K562 (cell line): ENCODE measurements around the gene TBL1X. TPM values are rescaled to one million over a fixed set of nuclear protein-coding genes. Genes with fewer than 3 reads are reported as not detected.

Experiments used
- ATAC-seq: fragments of 200-7000 bp; cut with Tn5 transposase; 3 replicates; pipeline ENCODE4 v1.9.1; 2020; ENCODE audit warnings: moderate library complexity
- BruUV-seq: library from RNA; stranded (reverse); fragments of 400-500 nt; replicated peaks from 2 replicates; lab custom pipeline; 2021; lab: Mats Ljungman, UMichigan
- CTCF ChIA-PET: fragments of 300-600 bp; formaldehyde crosslinking; extraction: SDS; loops from one replicate; lab custom pipeline; 2021; ENCODE audit warnings: low intra/inter-chr PET ratio; lab: Yijun Ruan, JAX
- POLR2A ChIA-PET: fragments of 300-600, 350-650 bp; sonication (Branson Sonifier 250); formaldehyde crosslinking; extraction: SDS; loops from one replicate; lab custom pipeline; 2021; ENCODE audit warnings: antibody characterized with exemption, inconsistent platforms; lab: Yijun Ruan, JAX
- DNase-seq, 4 experiments: peaks; one replicate each; pipeline versions ENCODE4 v3.0.0 to v3.0.0-alpha.2; 2011 to 2018; ENCODE audit warnings: low spot score in 3 of 4, mixed read lengths in 3 of 4; ENCODE audit errors: extremely low read depth in 1 of 4
- FAIRE-seq: peaks from 2 replicates; lab custom pipeline; 2011; peaks lifted over from hg19 to GRCh38; lab: Jason Lieb, UNC
- H2AFZ ChIP-seq: 2 replicates; pipeline ENCODE4 v1.6.0; 2011; ENCODE audit warnings: low read depth, low read length, control low read depth, inconsistent platforms
- H3K27ac ChIP-seq: fragments of 200-600 bp; 3 replicates; pipeline ENCODE4 v1.8.0; 2011; ENCODE audit warnings: low read depth, mild to moderate bottlenecking, control low read depth, inconsistent platforms, low read length, moderate library complexity, mixed read lengths; ENCODE audit errors: extremely low read depth
- H3K27me3 ChIP-seq, 2 experiments: fragments of 300-600 bp in 1 of 2; 2 replicates in 1 of 2; 3 replicates in 1 of 2; pipeline versions ENCODE4 v1.6.0 to v1.8.0; 2011; ENCODE audit warnings: inconsistent platforms in 2 of 2, low read length in 2 of 2, mild to moderate bottlenecking in 1 of 2, mixed read lengths in 1 of 2, moderate library complexity in 1 of 2; ENCODE audit not compliant: control insufficient read depth in 2 of 2, insufficient read depth in 2 of 2
- H3K36me3 ChIP-seq: fragments of 300-600 bp; 3 replicates; pipeline ENCODE4 v1.8.0; 2011; ENCODE audit warnings: mild to moderate bottlenecking, low read length, inconsistent platforms; ENCODE audit not compliant: control insufficient read depth, insufficient read depth
- H3K4me1 ChIP-seq, 2 experiments: fragments of 200-600 bp in 1 of 2; replicated peaks in 1 of 2; 2 replicates in 1 of 2; 3 replicates in 1 of 2; pipeline versions ENCODE4 v1.5.1 to v1.8.0; 2011; ENCODE audit warnings: inconsistent platforms in 2 of 2, low read length in 2 of 2, mild to moderate bottlenecking in 1 of 2, mixed read lengths in 1 of 2, moderate library complexity in 1 of 2; ENCODE audit not compliant: control insufficient read depth in 2 of 2, insufficient read depth in 2 of 2
- H3K4me2 ChIP-seq: 2 replicates; pipeline ENCODE4 v1.6.1; 2011; ENCODE audit warnings: low read length, control low read depth, inconsistent platforms, mixed read lengths; ENCODE audit not compliant: insufficient read depth
- H3K4me3 ChIP-seq: fragments of 200-600 bp; sonication (generic), shearing (Covaris generic); 2 replicates; pipeline ENCODE4 v1.5.1; 2016; ENCODE audit warnings: control low read depth, inconsistent platforms
- H3K79me2 ChIP-seq: fragments of 200-600 bp; 3 replicates; pipeline ENCODE4 v1.8.0; 2011; ENCODE audit warnings: low read length, inconsistent platforms; ENCODE audit not compliant: control insufficient read depth, insufficient read depth
- H3K9ac ChIP-seq, 2 experiments: 2 replicates each; pipeline versions ENCODE4 v1.6.0 to v1.6.1; 2011; ENCODE audit warnings: low read depth in 2 of 2, low read length in 2 of 2, control low read depth in 1 of 2, inconsistent platforms in 1 of 2, mild to moderate bottlenecking in 1 of 2, mixed read lengths in 1 of 2; ENCODE audit not compliant: insufficient read depth in 1 of 2
- H3K9me1 ChIP-seq: one replicate; pipeline ENCODE4 v1.6.0; 2011; ENCODE audit warnings: inconsistent platforms, mild to moderate bottlenecking, low read length, moderate library complexity; ENCODE audit not compliant: control insufficient read depth, insufficient read depth
- H3K9me3 ChIP-seq: replicated peaks from 2 replicates; pipeline ENCODE4 v1.5.1; 2011; ENCODE audit warnings: low read depth, low read length, inconsistent platforms; ENCODE audit not compliant: control insufficient read depth, insufficient read depth
- H4K20me1 ChIP-seq: replicated peaks from 2 replicates; pipeline ENCODE4 v1.6.1; 2011; ENCODE audit warnings: low read length, inconsistent platforms, mixed read lengths; ENCODE audit not compliant: control insufficient read depth, insufficient read depth
- DPF2 ChIP-seq: fragments of 450-650 bp; IDR thresholded peaks from 2 replicates; pipeline ENCODE4 v1.6.1; 2016
- E2F5 ChIP-seq: sonication (generic); formaldehyde crosslinking; IDR thresholded peaks from 2 replicates; pipeline ENCODE4 v1.8.0; 2022; ENCODE audit warnings: mild to moderate bottlenecking, missing genetic modification reagents
- ELF2 ChIP-seq: fragments of 250-450 bp; sonication (Bioruptor Pico); IDR thresholded peaks from 2 replicates; pipeline ENCODE4 v1.5.0; 2021; ENCODE audit warnings: mild to moderate bottlenecking
- EZH2 ChIP-seq: IDR thresholded peaks from 2 replicates; pipeline ENCODE4 v1.6.1; 2012; ENCODE audit warnings: low read depth, mild to moderate bottlenecking, inconsistent platforms, low read length, borderline replicate concordance
- HNRNPLL ChIP-seq: fragments of 200-400 bp; formaldehyde crosslinking; IDR thresholded peaks from 2 replicates; pipeline ENCODE4 v1.6.1; 2017; ENCODE audit warnings: low read length, low read depth, mild to moderate bottlenecking; ENCODE audit not compliant: poor library complexity, severe bottlenecking
- JUN ChIP-seq, 2 experiments: sonication (generic) in 1 of 2; formaldehyde crosslinking in 1 of 2; IDR thresholded peaks; 2 replicates each; pipeline versions ENCODE4 v1.6.1 to v1.8.0; 2012 to 2022; ENCODE audit warnings: borderline replicate concordance in 2 of 2, mild to moderate bottlenecking in 2 of 2, improper control_type of control experiment in 1 of 2, low read depth in 1 of 2, low read length in 1 of 2, missing genetic modification reagents in 1 of 2
- KLF10 ChIP-seq: fragments of 250-450 bp; sonication (Bioruptor Pico); IDR thresholded peaks from 2 replicates; pipeline ENCODE4 v1.6.1; 2021; ENCODE audit warnings: matching md5 sums
- MAZ ChIP-seq, 2 experiments: fragments of 450-650 bp in 1 of 2; sonication (generic) in 1 of 2; formaldehyde crosslinking; IDR thresholded peaks in 1 of 2; conservative IDR thresholded peaks in 1 of 2; 2 replicates each; pipeline versions ENCODE4 v1.4.0 to v1.5.0; 2020; ENCODE audit warnings: mild to moderate bottlenecking in 1 of 2, missing genetic modification reagents in 1 of 2
- MCM7 ChIP-seq, 2 experiments: fragments of 450-650 bp; IDR thresholded peaks; 2 replicates each; pipeline ENCODE4 v1.6.1; 2016 to 2018
- NR1H2 ChIP-seq: sonication (generic); formaldehyde crosslinking; IDR thresholded peaks from 2 replicates; pipeline ENCODE4 v1.4.0; 2020; ENCODE audit warnings: mild to moderate bottlenecking, missing genetic modification reagents
- NR4A1 ChIP-seq, 2 experiments: fragments of 250-450 bp in 1 of 2; fragments of 450-650 bp in 1 of 2; sonication (Bioruptor Pico) in 1 of 2; IDR thresholded peaks; 2 replicates each; pipeline versions ENCODE4 v1.4.0 to v1.6.1; 2016 to 2020; ENCODE audit warnings: mild to moderate bottlenecking in 2 of 2, missing compliant biosample characterization in 1 of 2, missing genetic modification characterization in 1 of 2, moderate library complexity in 1 of 2
- RAD51 ChIP-seq: fragments of 450-650 bp; IDR thresholded peaks from 2 replicates; pipeline ENCODE4 v1.7.1; 2016; ENCODE audit warnings: low read depth, mild to moderate bottlenecking, borderline replicate concordance
- SMC3 ChIP-seq: conservative IDR thresholded peaks from 2 replicates; pipeline ENCODE4 v1.6.1; 2011; ENCODE audit warnings: low read depth, low read length, improper control_type of control experiment; ENCODE audit not compliant: insufficient read depth
- TEAD1 ChIP-seq, 2 experiments: fragments of 450-650 bp in 1 of 2; sonication (generic) in 1 of 2; formaldehyde crosslinking; IDR thresholded peaks; 2 replicates each; pipeline versions ENCODE4 v1.4.0 to v1.8.0; 2020 to 2022; ENCODE audit warnings: mild to moderate bottlenecking in 2 of 2, missing genetic modification reagents in 1 of 2
- ZNF134 ChIP-seq: fragments of 250-450 bp; sonication (Bioruptor Pico); conservative IDR thresholded peaks from 2 replicates; pipeline ENCODE4 v1.4.0; 2020
- ZNF24 ChIP-seq: fragments of 450-650 bp; IDR thresholded peaks from 2 replicates; pipeline ENCODE4 v1.6.1; 2016
- ZNF707 ChIP-seq: fragments of 250-450 bp; sonication (Bioruptor Pico); conservative IDR thresholded peaks from 2 replicates; pipeline ENCODE4 v1.8.0; 2022; ENCODE audit warnings: inconsistent platforms, mild to moderate bottlenecking, moderate library complexity
- WGBS: fragments of 100-300 bp; shearing (Covaris generic); methylation state at CpG from one replicate; pipeline ENCODE4 v1.1.6; 2016; ENCODE audit warnings: low coverage, mixed read lengths; ENCODE audit not compliant: insufficient coverage; ENCODE audit errors: missing lambda C conversion rate; 5-methylcytosine and 5-hydroxymethylcytosine counted together
- in situ Hi-C: fragments of 300-500 bp; cut with MboI; formaldehyde crosslinking; loops from 4 replicates; pipeline ENCODE4 v1.15.0; 2018; ENCODE audit warnings: inconsistent platforms, mixed read lengths
- intact Hi-C: fragments of 100-400 bp; cut with micrococcal nuclease; formaldehyde crosslinking; loops from 2 replicates; pipeline ENCODE4 v1.14.2; 2022
- polyA plus RNA-seq, 8 experiments: library from polyadenylated mRNA; depleted of rRNA in 4 of 8; stranded (reverse) in 5 of 8; unstranded in 3 of 8; fragments of >200 nt; fragmentation: Nextera tagmentation in 2 of 8; fragmentation: Illumina TruSeq in 1 of 8; extraction: Ambion mirVana in 2 of 8; extraction: Trizol in 1 of 8; gene quantifications; 2 replicates each; pipeline versions ENCODE4 v1.2.1 to v1.2.3, GENCODE V29; 2011 to 2014; ENCODE audit warnings: inconsistent platforms in 1 of 8, missing spikeins in 1 of 8
- total RNA-seq, 7 experiments: library from RNA; depleted of rRNA in 6 of 7; stranded (reverse); fragments of >200 nt in 6 of 7; fragmentation: Illumina TruSeq in 2 of 7; extraction: Trizol in 2 of 7; gene quantifications; 2 replicates each; pipeline versions ENCODE4 v1.2.1 to v1.2.3, GENCODE V29; 2011 to 2021; ENCODE audit warnings: low replicate concordance in 1 of 7

TBL1X gene
- total and polyA plus RNA-seq, 9 of the 15 experiments (the other 6 are each of a cell fraction or from before 2014, with no cell fraction given) = 6.0 to 49.6 (median 19.7) TPM

DNA sequence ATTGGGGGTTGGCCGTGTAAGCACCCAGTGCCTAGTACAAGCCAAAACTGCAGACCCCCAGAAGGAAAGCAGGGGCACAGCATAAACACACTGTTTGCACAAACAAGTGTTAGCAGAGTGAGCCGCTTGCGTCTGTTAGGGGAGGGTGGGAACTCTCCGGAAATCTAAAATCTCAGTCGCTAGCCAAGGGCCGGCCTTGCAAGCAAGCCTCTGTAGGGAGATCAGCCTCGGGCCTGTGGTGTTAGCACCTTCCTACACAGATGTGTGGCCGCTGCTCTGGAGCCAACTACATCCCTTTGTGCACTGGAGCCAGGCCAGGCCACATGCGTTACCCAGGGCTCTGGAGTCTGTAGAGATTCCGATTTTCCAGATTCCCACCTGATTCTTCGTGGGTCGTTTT lies 233.7 kb downstream of the TBL1X start:
- H3K36me3 ChIP-seq = peaks cover 46% of the 10 kb centered on the region; the same call in 2 of the 3 replicates
- no peaks in the 10 kb centered on the region for H3K79me2 ChIP-seq
- intact Hi-C loops (no loop called here), in situ Hi-C loops (no loop called here)
- POLR2A ChIA-PET = interaction anchor here (0.6 kb wide), 1 partner anchor 727 kb away, joined by 3 read pairs; no protein-coding TSS in a partner anchor
- H3K27me3 ChIP-seq = no peaks in the 10 kb centered on the region
- H3K9me3 ChIP-seq = no peaks in the 10 kb centered on the region
- H3K27ac ChIP-seq = no peak overlapping the region
- H2AFZ ChIP-seq = no peak overlapping the region
- H4K20me1 ChIP-seq = no peaks in the 10 kb centered on the region
- no peaks in the 10 kb centered on the region for H3K9me1 ChIP-seq
- CTCF ChIA-PET = no interaction called here
- 94% methylated on average over 11 of the region's 12 CpGs for WGBS
- TF ChIP-seq MCM7 (IDR thresholded peaks at IDR 0.05) = no peak
- TF ChIP-seq ZNF134 (CRISPR knock-in tag) = no peak
- no peak for TF ChIP-seq EZH2
- TF ChIP-seq ELF2 (CRISPR knock-in tag) = no peak
- no peak for TF ChIP-seq SMC3
- H3K4me2 ChIP-seq = no peak overlapping the region
- DNase-seq (no peak), FAIRE-seq (no peak), ATAC-seq (no peak)
- H3K4me3 ChIP-seq = no peak overlapping the region
- BruUV-seq = no TSS peak
- H3K4me1 ChIP-seq = no peaks in the 10 kb centered on the region
- no peak overlapping the region for H3K9ac ChIP-seq

DNA sequence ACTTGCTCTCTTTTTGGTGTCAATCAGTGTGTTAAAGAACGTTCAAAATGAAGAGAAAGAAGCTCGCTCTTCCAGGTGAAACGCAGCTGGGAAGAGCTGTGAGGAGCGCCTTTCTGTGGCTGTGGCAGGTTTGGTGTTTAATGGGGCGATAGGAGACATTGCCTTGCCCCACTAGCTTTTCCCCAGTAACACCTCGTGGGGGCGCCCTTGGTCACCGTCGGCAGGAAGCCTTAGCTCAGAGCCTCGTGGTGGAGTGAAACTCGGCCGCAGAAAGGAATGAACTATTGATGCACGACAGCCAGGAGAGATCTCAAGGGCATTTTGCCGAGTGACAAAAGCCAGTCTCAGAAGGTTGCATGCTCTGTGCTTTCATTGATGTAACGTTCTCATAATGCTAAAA lies 235.7 kb downstream of the TBL1X start:
- H3K4me1 ChIP-seq = no peaks in the 10 kb centered on the region
- ATAC-seq (no peak), DNase-seq (no peak), FAIRE-seq (no peak)
- H3K27ac ChIP-seq = no peak overlapping the region
- H3K36me3 ChIP-seq = peaks cover 35% of the 10 kb centered on the region; the same call in 2 of the 3 replicates
- BruUV-seq = no TSS peak
- H3K4me2 ChIP-seq = no peak overlapping the region
- CTCF ChIA-PET = no interaction called here
- H3K9me3 ChIP-seq = no peaks in the 10 kb centered on the region
- POLR2A ChIA-PET = no interaction called here
- H3K4me3 ChIP-seq = no peak overlapping the region
- no peaks in the 10 kb centered on the region for H4K20me1 ChIP-seq
- no peaks in the 10 kb centered on the region for H3K9me1 ChIP-seq
- in situ Hi-C loops (no loop called here), intact Hi-C loops (no loop called here)
- no peak overlapping the region for H3K9ac ChIP-seq
- no peak overlapping the region for H2AFZ ChIP-seq
- no peaks in the 10 kb centered on the region for H3K27me3 ChIP-seq
- no peaks in the 10 kb centered on the region for H3K79me2 ChIP-seq
- 78% methylated on average over 8 of the region's 15 CpGs for WGBS
- TF ChIP-seq HNRNPLL = no peak
- no peak for TF ChIP-seq ZNF707
- no peak for TF ChIP-seq TEAD1 (CRISPR knock-in tag; IDR thresholded peaks at IDR 0.05)
- TF ChIP-seq RAD51 = no peak
- TF ChIP-seq JUN (IDR thresholded peaks at IDR 0.05; ENCODE audit: borderline replicate concordance, low read depth, low read length) = no peak
- no peak for TF ChIP-seq JUN (CRISPR knock-in tag; IDR thresholded peaks at IDR 0.05; ENCODE audit: borderline replicate concordance)
- TF ChIP-seq KLF10 (CRISPR knock-in tag) = no peak
- TF ChIP-seq MAZ (CRISPR knock-in tag; conservative IDR thresholded peaks at IDR 0.05 in 1 of 2, IDR thresholded peaks at IDR 0.05 in 1 of 2) = no peak
- TF ChIP-seq NR1H2 (CRISPR knock-in tag) = no peak
- no peak for TF ChIP-seq DPF2
- TF ChIP-seq ZNF24 = no peak
- no peak for TF ChIP-seq NR4A1 (CRISPR knock-in tag; IDR thresholded peaks at IDR 0.05)
- TF ChIP-seq NR4A1 (tag; IDR thresholded peaks at IDR 0.05) = no peak
- no peak for TF ChIP-seq E2F5 (CRISPR knock-in tag)
